Lung (tissue), 12 donors: Measurements from ENCODE around the gene BCAS3. TPM values are rescaled to one million over a fixed set of nuclear protein-coding genes. Genes with fewer than 3 reads are reported as not detected.
"Not testable (repeated sequence)": the region's sequence is repeated elsewhere in the genome, so short reads cannot be mapped to it uniquely, and the experiment has no call there.

Source experiments
- ATAC-seq: fragments of 200-7000 bp; cut with Tn5 transposase; one replicate; pipeline ENCODE4 v1.9.1; 2020; ENCODE audit warnings: moderate number of reproducible peaks; ENCODE audit not compliant: insufficient read depth, low FRiP score
- DNase-seq, 3 donors: peaks; one replicate each; pipeline ENCODE4 v3.0.0-alpha.2; 2013 to 2017
- H3K27ac ChIP-seq, 2 donors: one replicate each; pipeline ENCODE4 v1.5.1; 2013; ENCODE audit warnings: mild to moderate bottlenecking in 2 of 2, moderate library complexity in 2 of 2, control low read depth in 1 of 2, inconsistent platforms in 1 of 2, low read depth in 1 of 2, low read length in 1 of 2
- H3K27me3 ChIP-seq, 3 donors: one replicate each; pipeline ENCODE4 v1.5.1; 2013; ENCODE audit warnings: low read length in 2 of 3; ENCODE audit not compliant: control insufficient read depth in 3 of 3, insufficient read depth in 3 of 3
- H3K36me3 ChIP-seq, 4 donors: one replicate each; pipeline ENCODE4 v1.5.1; 2013; ENCODE audit warnings: low read length in 4 of 4, mild to moderate bottlenecking in 1 of 4, moderate library complexity in 1 of 4; ENCODE audit not compliant: control insufficient read depth in 4 of 4, insufficient read depth in 4 of 4
- H3K4me1 ChIP-seq, 5 donors: one replicate each; pipeline ENCODE4 v1.5.1; 2013; ENCODE audit warnings: low read length in 5 of 5, mild to moderate bottlenecking in 2 of 5, moderate library complexity in 1 of 5; ENCODE audit not compliant: control insufficient read depth in 5 of 5, insufficient read depth in 5 of 5
- H3K4me3 ChIP-seq: one replicate; pipeline ENCODE4 v1.5.1; 2013; ENCODE audit warnings: mild to moderate bottlenecking, control low read depth, moderate library complexity
- H3K9ac ChIP-seq, 2 donors: one replicate each; pipeline ENCODE4 v1.5.1; 2013; ENCODE audit warnings: low read length in 2 of 2, control low read depth in 1 of 2; ENCODE audit not compliant: insufficient read depth in 1 of 2
- H3K9me3 ChIP-seq, 4 donors: one replicate each; pipeline ENCODE4 v1.5.1; 2013; ENCODE audit warnings: low read length in 3 of 4, mild to moderate bottlenecking in 1 of 4, moderate library complexity in 1 of 4; ENCODE audit not compliant: control insufficient read depth in 4 of 4, insufficient read depth in 3 of 4
- CTCF ChIP-seq: IDR thresholded peaks from 2 replicates; pipeline ENCODE4 v1.5.1; 2012; ENCODE audit warnings: mild to moderate bottlenecking; ENCODE audit errors: control extremely low read depth, extremely low read depth
- WGBS, 2 donors: extraction: QIAGEN DNeasy Blood & Tissue Kit; methylation state at CpG; one replicate each; pipeline ENCODE4 v1.1.7; 2013; 5-methylcytosine and 5-hydroxymethylcytosine counted together
- polyA plus RNA-seq, 2 donors: library from polyadenylated mRNA; stranded (reverse); fragments of 200-250 nt; gene quantifications; one replicate each; pipeline ENCODE4 v1.2.1, GENCODE V29; 2013
- total RNA-seq, 2 donors: library from RNA; depleted of rRNA in 1 of 2; stranded (reverse); fragments of >200 nt in 1 of 2; gene quantifications; one replicate each; pipeline ENCODE4 v1.2.1, GENCODE V29; 2014 to 2021
- donor health status: control.
- donor health status: control.
- donor health status: Bipolar disorder and iron deficiency.
- donor health status: healthy.
- donor health status: DM: yes; HTN: yes; CAD: no.

Gene BCAS3
- total and polyA plus RNA-seq, 4 donors = 4.0 to 101 (median 20.3) TPM

- H3K9me3 ChIP-seq = no peaks in the 10 kb centered on the region
- H3K4me1 ChIP-seq = peaks cover 0 to 5% (median 0%) of the 10 kb centered on the region in 5 donors
- no peak overlapping the region for H3K27ac ChIP-seq
- DNase-seq (no peak), ATAC-seq (no peak)
- H3K36me3 ChIP-seq = no peaks in the 10 kb centered on the region
- H3K9ac ChIP-seq = no peak overlapping the region
- H3K4me3 ChIP-seq = no peak overlapping the region
- peaks cover 0 to 5% (median 3%) of the 10 kb centered on the region in 3 donors for H3K27me3 ChIP-seq
- no peak for TF ChIP-seq CTCF
Observed at GRCh38 chr17:61427567-61427966, 749.9 kb downstream of the BCAS3 start.

GRCh38 chr17:61429274-61429673 is 751.6 kb downstream of the BCAS3 start:
- 73 to 89% methylated on average over 1 of the region's 1 CpG for WGBS, 2 donors
- H3K9me3 ChIP-seq = no peaks in the 10 kb centered on the region
- H3K27me3 ChIP-seq = peaks cover 0 to 3% (median 2%) of the 10 kb centered on the region in 3 donors
- no peak for DNase-seq
- no peaks in the 10 kb centered on the region for H3K36me3 ChIP-seq
- ATAC-seq = no peak
- no peak overlapping the region for H3K27ac ChIP-seq
- no peak overlapping the region for H3K9ac ChIP-seq
- no peak for TF ChIP-seq CTCF
- peaks cover 0 to 5% (median 0%) of the 10 kb centered on the region in 5 donors for H3K4me1 ChIP-seq
- no peak overlapping the region for H3K4me3 ChIP-seq

- 94% methylated on average over 6 of the region's 6 CpGs for WGBS, 2 donors
- not testable (repeated sequence) for H3K27me3 ChIP-seq
Observed at GRCh38 chr17:61429831-61430230, 752.2 kb downstream of the BCAS3 start.

GRCh38 chr17:61431594-61432311 is 754.1 kb downstream of the BCAS3 start:
- 73 to 90% methylated on average over 4 of the region's 4 CpGs for WGBS, 2 donors
- no peak for TF ChIP-seq CTCF
- no peak overlapping the region for H3K9ac ChIP-seq
- no peak overlapping the region for H3K27ac ChIP-seq
- peaks cover 0 to 5% (median 0%) of the 10 kb centered on the region in 5 donors for H3K4me1 ChIP-seq
- no peak for ATAC-seq
- H3K9me3 ChIP-seq = peaks cover 0 to 3% (median 1%) of the 10 kb centered on the region in 4 donors
- peaks cover 0 to 2% (median 1%) of the 10 kb centered on the region in 3 donors for H3K27me3 ChIP-seq
- H3K4me3 ChIP-seq = no peak overlapping the region
- no peaks in the 10 kb centered on the region for H3K36me3 ChIP-seq
- peak in 2 of 3 donors; percentile 60 to 67 for DNase-seq

More at GRCh38 chr17:61429831-61430230, 752.2 kb downstream of the BCAS3 start:
- DNase-seq, H3K9ac ChIP-seq, H3K4me1 ChIP-seq, H3K27ac ChIP-seq, H3K9me3 ChIP-seq, H3K4me3 ChIP-seq, ATAC-seq, H3K36me3 ChIP-seq: not testable (repeated sequence)
